Measurements from ENCODE around the gene STMN1. TPM values are rescaled to one million over a fixed set of nuclear protein-coding genes. Genes with fewer than 3 reads are reported as not detected.

The STMN1 gene
- total RNA-seq, 2 experiments from 2014 or later, result 25.2 to 25.6 TPM

- H3K9me3 ChIP-seq (ENCODE audit: control insufficient read depth in 1 of 2, insufficient read depth in 1 of 2, low read length in 2 of 2), result no peaks in the 10 kb centered on the region
- no peak overlapping the region for H3K27ac ChIP-seq (ENCODE audit: low read depth in 1 of 2, low read length in 2 of 2)
- H3K36me3 Mint-ChIP-seq (ENCODE audit: low read depth), result no peaks in the 10 kb centered on the region
- ChIA-PET POLR2A (interaction anchor here (1.2 to 1.4 kb wide), 4 partner anchors 11 to 79 kb away, joined by 5 to 9 read pairs (median 7); partner anchors contain the start of gene PAFAH2), CTCF (interaction anchor here (2.4 kb wide), 1 partner anchor 23 kb away, joined by 7 read pairs; no protein-coding TSS in a partner anchor)
- no peak for TF ChIP-seq CTCF (IDR thresholded peaks at IDR 0.05)
- ATAC-seq (ENCODE audit: poor library complexity) (no peak), DNase-seq (no peak)
- H3K4me3 Mint-ChIP-seq, result no peak overlapping the region
- H3K4me1 Mint-ChIP-seq (ENCODE audit: low read depth), result peaks cover 37% of the 10 kb centered on the region
- no peaks in the 10 kb centered on the region for H3K27me3 ChIP-seq (ENCODE audit: control insufficient read depth in 1 of 2, insufficient read depth in 2 of 2, low read length in 2 of 2)
- no peaks in the 10 kb centered on the region for H3K36me3 ChIP-seq (ENCODE audit: insufficient read depth, low read length)
- no peaks in the 10 kb centered on the region for H3K9me3 Mint-ChIP-seq
- no peaks in the 10 kb centered on the region for H3K27me3 Mint-ChIP-seq
- no peak overlapping the region for H3K4me3 ChIP-seq (ENCODE audit: low read length)
- H3K27ac Mint-ChIP-seq, result no peak overlapping the region
- intact Hi-C loops (cut with DNase I, micrococcal nuclease), result no loop called here
- H3K4me1 ChIP-seq (ENCODE audit: insufficient read depth, low read length), result peaks cover 30% of the 10 kb centered on the region
These were observed 12.4 kb upstream of the STMN1 start for GRCh38 chr1:25918615-25919014.

- H3K36me3 Mint-ChIP-seq (ENCODE audit: low read depth), result no peaks in the 10 kb centered on the region
- peaks cover 32% of the 10 kb centered on the region for H3K4me1 Mint-ChIP-seq (ENCODE audit: low read depth)
- peak overlapping the region; percentile 78 for H3K27ac Mint-ChIP-seq
- H3K4me1 ChIP-seq (ENCODE audit: insufficient read depth, low read length), result peaks cover 23% of the 10 kb centered on the region
- H3K4me3 ChIP-seq (ENCODE audit: low read length), result no peak overlapping the region
- ATAC-seq (ENCODE audit: poor library complexity), result peak; percentile 53
- CTCF ChIA-PET, result interaction anchor here (2.4 kb wide), 1 partner anchor 23 kb away, joined by 7 read pairs; no protein-coding TSS in a partner anchor
- H3K9me3 ChIP-seq (ENCODE audit: control insufficient read depth in 1 of 2, insufficient read depth in 1 of 2, low read length in 2 of 2), result no peaks in the 10 kb centered on the region
- POLR2A ChIA-PET, result interaction anchor here (0.6 to 1.4 kb wide), 6 partner anchors 8 to 79 kb away, joined by 3 to 9 read pairs (median 6); partner anchors contain the start of gene PAFAH2
- no peaks in the 10 kb centered on the region for H3K36me3 ChIP-seq (ENCODE audit: insufficient read depth, low read length)
- no peaks in the 10 kb centered on the region for H3K9me3 Mint-ChIP-seq
- H3K4me3 Mint-ChIP-seq, result peak overlapping the region; percentile 87
- no peaks in the 10 kb centered on the region for H3K27me3 Mint-ChIP-seq
- DNase-seq, result peak in 3 of 14 experiments; percentile 44 to 66 (median 46)
- H3K27ac ChIP-seq (ENCODE audit: low read depth in 1 of 2, low read length in 2 of 2), result no peak overlapping the region
- no peaks in the 10 kb centered on the region for H3K27me3 ChIP-seq (ENCODE audit: control insufficient read depth in 1 of 2, insufficient read depth in 2 of 2, low read length in 2 of 2)
- TF ChIP-seq CTCF (IDR thresholded peaks at IDR 0.05), result no peak
- intact Hi-C loops (cut with DNase I, micrococcal nuclease), result no loop called here
These were observed 11.8 kb upstream of the STMN1 start for GRCh38 chr1:25917996-25918395.

- Histone ChIP-seq H3K4me3 (ENCODE audit: low read length) (no peak overlapping the region), H3K4me1 (ENCODE audit: insufficient read depth, low read length) (peaks cover 13% of the 10 kb centered on the region), H3K27ac (ENCODE audit: low read depth in 1 of 2, low read length in 2 of 2) (no peak overlapping the region), H3K27me3 (ENCODE audit: control insufficient read depth in 1 of 2, insufficient read depth in 2 of 2, low read length in 2 of 2) (no peaks in the 10 kb centered on the region), H3K9me3 (ENCODE audit: control insufficient read depth in 1 of 2, insufficient read depth in 1 of 2, low read length in 2 of 2) (no peaks in the 10 kb centered on the region), H3K36me3 (ENCODE audit: insufficient read depth, low read length) (no peaks in the 10 kb centered on the region)
- ChIA-PET CTCF (interaction anchor here (1.5 kb wide), 1 partner anchor 9 kb away, joined by 3 read pairs; no protein-coding TSS in a partner anchor), POLR2A (no interaction called here)
- no peaks in the 10 kb centered on the region for H3K27me3 Mint-ChIP-seq
- no peak for TF ChIP-seq CTCF (IDR thresholded peaks at IDR 0.05)
- ATAC-seq (ENCODE audit: poor library complexity), result no peak
- intact Hi-C loops (cut with DNase I, micrococcal nuclease), result no loop called here
- no peaks in the 10 kb centered on the region for H3K9me3 Mint-ChIP-seq
- H3K27ac Mint-ChIP-seq, result no peak overlapping the region
- H3K4me3 Mint-ChIP-seq, result no peak overlapping the region
- H3K36me3 Mint-ChIP-seq (ENCODE audit: low read depth), result no peaks in the 10 kb centered on the region
- peaks cover 22% of the 10 kb centered on the region for H3K4me1 Mint-ChIP-seq (ENCODE audit: low read depth)
- DNase-seq, result no peak
These were observed 10.2 kb upstream of the STMN1 start for GRCh38 chr1:25916460-25916859.

Measured in CD4-positive, alpha-beta T cell (primary cell).